HG03469 (cell line): ENCODE results near the gene CRLF3.
"Not testable (repeated sequence)": the region's sequence is repeated elsewhere in the genome, so short reads cannot be mapped to it uniquely, and the experiment has no call there.

ENCODE experiments used
- ATAC-seq: cut with Tn5 transposase; IDR thresholded peaks from one replicate; pipeline ENCODE4 v1.9.1; 2021; ENCODE audit warnings: mild to moderate bottlenecking, moderate library complexity, moderate number of reproducible peaks; ENCODE audit not compliant: unreplicated experiment

The CRLF3 gene

GRCh38 chr17:30747621-30748020 lies 76.9 kb downstream of the CRLF3 start:
- not testable (repeated sequence) for ATAC-seq

- ATAC-seq, result not testable (repeated sequence)
Measured at GRCh38 chr17:30742669-30743068, 81.8 kb downstream of the CRLF3 start.

GRCh38 chr17:30736371-30736770 lies 88.1 kb downstream of the CRLF3 start:
- not testable (repeated sequence) for ATAC-seq

- ATAC-seq, result not testable (repeated sequence)
Measured at GRCh38 chr17:30735644-30736043, 88.8 kb downstream of the CRLF3 start.

GRCh38 chr17:30735206-30735605 lies 89.3 kb downstream of the CRLF3 start:
- ATAC-seq, result not testable (repeated sequence)

- not testable (repeated sequence) for ATAC-seq
Measured at GRCh38 chr17:30734153-30734552, 90.3 kb downstream of the CRLF3 start.
